K562 (cell line): ENCODE measurements around the gene EAPP. TPM values are rescaled to one million over a fixed set of nuclear protein-coding genes. Genes with fewer than 3 reads are reported as not detected.

ENCODE experiments used
- ADNP ChIP-seq: fragments of 200-800 bp; sonication (Bioruptor generic); IDR thresholded peaks from 2 replicates; pipeline ENCODE4 v1.6.1; 2016; ENCODE audit warnings: missing genetic modification characterization, missing compliant biosample characterization
- FOXJ2 ChIP-seq: fragments of 200-800 bp; sonication (Bioruptor generic); IDR thresholded peaks from 2 replicates; pipeline ENCODE4 v1.6.1; 2016; ENCODE audit warnings: missing genetic modification characterization, missing compliant biosample characterization
- HLTF ChIP-seq: fragments of 450-650 bp; IDR thresholded peaks from 2 replicates; pipeline ENCODE4 v1.6.1; 2016
- ID3 ChIP-seq, 2 experiments: fragments of 250-450 bp in 1 of 2; fragments of 450-650 bp in 1 of 2; sonication (Bioruptor Pico) in 1 of 2; IDR thresholded peaks; 2 replicates each; pipeline versions ENCODE4 v1.6.1 to v1.8.0; 2016 to 2021; ENCODE audit warnings: mild to moderate bottlenecking in 2 of 2, moderate library complexity in 2 of 2, missing compliant biosample characterization in 1 of 2, missing genetic modification characterization in 1 of 2
- IRF1 ChIP-seq: sonication (generic); formaldehyde crosslinking; IDR thresholded peaks from 2 replicates; pipeline ENCODE4 v1.8.0; 2022; ENCODE audit warnings: missing genetic modification reagents, mild to moderate bottlenecking, borderline replicate concordance
- KAT2B ChIP-seq: IDR thresholded peaks from one replicate; pipeline ENCODE4 v1.6.1; 2012; ENCODE audit warnings: low read depth, mild to moderate bottlenecking, control low read depth, inconsistent platforms, low read length, moderate library complexity
- LCOR ChIP-seq: sonication (generic); formaldehyde crosslinking; IDR thresholded peaks from 2 replicates; pipeline ENCODE4 v1.8.0; 2022; ENCODE audit warnings: mild to moderate bottlenecking, missing genetic modification reagents
- NR2C2 ChIP-seq, 2 experiments: fragments of 200-800 bp in 1 of 2; sonication (Bioruptor generic) in 1 of 2; sonication (generic) in 1 of 2; formaldehyde crosslinking in 1 of 2; IDR thresholded peaks; 2 replicates each; pipeline versions ENCODE4 v1.6.1 to v1.8.0; 2016 to 2022; ENCODE audit warnings: mild to moderate bottlenecking in 1 of 2, missing compliant biosample characterization in 1 of 2, missing genetic modification characterization in 1 of 2, missing genetic modification reagents in 1 of 2
- POLR2H ChIP-seq: IDR thresholded peaks from 2 replicates; pipeline ENCODE4 v1.6.1; 2016; ENCODE audit warnings: missing genetic modification characterization, low read depth, mild to moderate bottlenecking, control low read depth, missing compliant biosample characterization, moderate library complexity
- SP2 ChIP-seq: IDR thresholded peaks from 2 replicates; pipeline ENCODE4 v1.6.1; 2011; ENCODE audit warnings: mild to moderate bottlenecking, low read depth, low read length, moderate library complexity; ENCODE audit not compliant: poor library complexity, severe bottlenecking; ENCODE audit errors: extremely low read depth
- ZEB2 ChIP-seq: fragments of 450-650 bp; IDR thresholded peaks from 2 replicates; pipeline ENCODE4 v1.6.1; 2016
- polyA plus RNA-seq, 8 experiments: library from polyadenylated mRNA; depleted of rRNA in 4 of 8; stranded (reverse) in 5 of 8; unstranded in 3 of 8; fragments of >200 nt; fragmentation: Nextera tagmentation in 2 of 8; fragmentation: Illumina TruSeq in 1 of 8; extraction: Ambion mirVana in 2 of 8; extraction: Trizol in 1 of 8; gene quantifications; 2 replicates each; pipeline versions ENCODE4 v1.2.1 to v1.2.3, GENCODE V29; 2011 to 2014; ENCODE audit warnings: inconsistent platforms in 1 of 8, missing spikeins in 1 of 8
- total RNA-seq, 7 experiments: library from RNA; depleted of rRNA in 6 of 7; stranded (reverse); fragments of >200 nt in 6 of 7; fragmentation: Illumina TruSeq in 2 of 7; extraction: Trizol in 2 of 7; gene quantifications; 2 replicates each; pipeline versions ENCODE4 v1.2.1 to v1.2.3, GENCODE V29; 2011 to 2021; ENCODE audit warnings: low replicate concordance in 1 of 7
- TF ChIP-seq, protein P1 (sequence below): IDR thresholded peaks from 2 replicates; pipeline ENCODE4 v1.6.1; 2012; ENCODE audit warnings: low read depth, low read length, improper control_type of control experiment, borderline replicate concordance
- TF ChIP-seq, protein P2 (sequence below), 2 experiments: fragments of 450-650 bp in 1 of 2; sonication (generic) in 1 of 2; formaldehyde crosslinking in 1 of 2; IDR thresholded peaks; 2 replicates each; pipeline versions ENCODE4 v1.7.1 to v1.9.0; 2016 to 2022; ENCODE audit warnings: inconsistent platforms in 1 of 2, mild to moderate bottlenecking in 1 of 2, missing genetic modification reagents in 1 of 2

The EAPP gene
- total and polyA plus RNA-seq, 9 of the 15 experiments (the other 6 are each of a cell fraction or from before 2014, with no cell fraction given): 19.0 to 67.6 (median 30.3) TPM

DNA sequence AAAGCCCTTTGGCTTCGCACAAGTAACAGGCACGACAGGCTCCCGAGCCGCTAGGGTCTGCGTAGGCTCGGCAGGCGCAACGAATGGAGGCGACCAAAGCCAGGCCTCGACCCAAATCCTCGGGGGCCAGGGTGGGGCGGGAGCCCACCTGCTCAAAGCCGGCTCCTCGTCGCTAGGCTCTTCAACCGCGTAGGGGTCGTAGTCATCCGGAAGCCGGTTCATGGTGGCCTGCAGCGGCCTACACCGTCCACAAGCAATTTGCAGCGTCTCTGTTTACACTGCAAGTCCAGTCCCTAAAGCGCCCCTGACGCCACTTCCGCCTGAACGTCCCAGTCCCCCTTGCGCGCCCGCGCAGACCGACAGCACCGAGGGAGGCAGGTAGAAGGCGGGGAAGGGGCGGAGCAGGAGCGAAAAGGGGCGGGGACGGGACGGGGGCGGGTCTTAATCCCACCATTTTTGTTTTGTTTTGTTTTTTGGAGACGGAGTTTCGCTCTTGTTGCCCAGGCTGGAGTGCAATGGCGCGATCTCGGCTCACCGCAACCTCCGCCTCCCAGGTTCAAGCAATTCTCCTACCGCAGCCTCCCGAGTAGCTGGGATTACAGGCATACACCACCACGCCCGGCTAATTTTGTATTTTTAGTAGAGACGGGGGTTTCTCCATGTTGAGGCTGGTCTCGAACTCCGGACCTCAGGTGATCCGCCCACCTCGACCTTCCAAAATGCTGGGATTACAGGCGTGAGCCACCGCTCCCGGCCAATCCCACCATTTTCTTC, at the start of gene EAPP (continued):
- TF ChIP-seq HLTF (0 out of 2 replicates have a peak, but pooled peaks have one; percentile 24), SP2 (no peak), KAT2B (no peak), POLR2H (tag) (peak; percentile 59; the same call in 1 of the 2 replicates), FOXJ2 (tag) (peak; percentile 74), ID3 (CRISPR knock-in tag; IDR thresholded peaks at IDR 0.05) (no peak), ID3 (tag; IDR thresholded peaks at IDR 0.05) (0 out of 2 replicates have a peak, but pooled peaks have one; percentile 24), LCOR (CRISPR knock-in tag) (peak; percentile 21; the same call in 1 of the 2 replicates), ADNP (tag) (peak; percentile 89), ZEB2 (0 out of 2 replicates have a peak, but pooled peaks have one; percentile 28), NR2C2 (CRISPR knock-in tag; IDR thresholded peaks at IDR 0.05) (no peak), NR2C2 (tag; IDR thresholded peaks at IDR 0.05) (peak; percentile 57; the same call in 1 of the 2 replicates), IRF1 (CRISPR knock-in tag) (no peak)
- TF ChIP-seq, protein P1, sequence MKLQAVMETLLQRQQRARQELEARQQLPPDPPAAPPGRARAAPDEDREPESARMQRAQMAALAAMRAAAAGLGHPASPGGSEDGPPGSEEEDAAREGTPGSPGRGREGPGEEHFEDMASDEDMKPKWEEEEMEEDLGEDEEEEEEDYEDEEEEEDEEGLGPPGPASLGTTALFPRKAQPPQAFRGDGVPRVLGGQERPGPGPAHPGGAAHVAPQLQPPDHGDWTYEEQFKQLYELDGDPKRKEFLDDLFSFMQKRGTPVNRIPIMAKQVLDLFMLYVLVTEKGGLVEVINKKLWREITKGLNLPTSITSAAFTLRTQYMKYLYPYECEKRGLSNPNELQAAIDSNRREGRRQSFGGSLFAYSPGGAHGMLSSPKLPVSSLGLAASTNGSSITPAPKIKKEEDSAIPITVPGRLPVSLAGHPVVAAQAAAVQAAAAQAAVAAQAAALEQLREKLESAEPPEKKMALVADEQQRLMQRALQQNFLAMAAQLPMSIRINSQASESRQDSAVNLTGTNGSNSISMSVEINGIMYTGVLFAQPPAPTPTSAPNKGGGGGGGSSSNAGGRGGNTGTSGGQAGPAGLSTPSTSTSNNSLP: no peak
- TF ChIP-seq, protein P2, sequence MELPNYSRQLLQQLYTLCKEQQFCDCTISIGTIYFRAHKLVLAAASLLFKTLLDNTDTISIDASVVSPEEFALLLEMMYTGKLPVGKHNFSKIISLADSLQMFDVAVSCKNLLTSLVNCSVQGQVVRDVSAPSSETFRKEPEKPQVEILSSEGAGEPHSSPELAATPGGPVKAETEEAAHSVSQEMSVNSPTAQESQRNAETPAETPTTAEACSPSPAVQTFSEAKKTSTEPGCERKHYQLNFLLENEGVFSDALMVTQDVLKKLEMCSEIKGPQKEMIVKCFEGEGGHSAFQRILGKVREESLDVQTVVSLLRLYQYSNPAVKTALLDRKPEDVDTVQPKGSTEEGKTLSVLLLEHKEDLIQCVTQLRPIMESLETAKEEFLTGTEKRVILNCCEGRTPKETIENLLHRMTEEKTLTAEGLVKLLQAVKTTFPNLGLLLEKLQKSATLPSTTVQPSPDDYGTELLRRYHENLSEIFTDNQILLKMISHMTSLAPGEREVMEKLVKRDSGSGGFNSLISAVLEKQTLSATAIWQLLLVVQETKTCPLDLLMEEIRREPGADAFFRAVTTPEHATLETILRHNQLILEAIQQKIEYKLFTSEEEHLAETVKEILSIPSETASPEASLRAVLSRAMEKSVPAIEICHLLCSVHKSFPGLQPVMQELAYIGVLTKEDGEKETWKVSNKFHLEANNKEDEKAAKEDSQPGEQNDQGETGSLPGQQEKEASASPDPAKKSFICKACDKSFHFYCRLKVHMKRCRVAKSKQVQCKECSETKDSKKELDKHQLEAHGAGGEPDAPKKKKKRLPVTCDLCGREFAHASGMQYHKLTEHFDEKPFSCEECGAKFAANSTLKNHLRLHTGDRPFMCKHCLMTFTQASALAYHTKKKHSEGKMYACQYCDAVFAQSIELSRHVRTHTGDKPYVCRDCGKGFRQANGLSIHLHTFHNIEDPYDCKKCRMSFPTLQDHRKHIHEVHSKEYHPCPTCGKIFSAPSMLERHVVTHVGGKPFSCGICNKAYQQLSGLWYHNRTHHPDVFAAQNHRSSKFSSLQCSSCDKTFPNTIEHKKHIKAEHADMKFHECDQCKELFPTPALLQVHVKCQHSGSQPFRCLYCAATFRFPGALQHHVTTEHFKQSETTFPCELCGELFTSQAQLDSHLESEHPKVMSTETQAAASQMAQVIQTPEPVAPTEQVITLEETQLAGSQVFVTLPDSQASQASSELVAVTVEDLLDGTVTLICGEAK (IDR thresholded peaks at IDR 0.05): peak; percentile 79
- TF ChIP-seq, protein P2 (CRISPR knock-in tag; IDR thresholded peaks at IDR 0.05): no peak
